Ammon's horn (tissue), 1 donor: Measurements from ENCODE around the gene FBXO5.
"Not testable (repeated sequence)": the region's sequence is repeated elsewhere in the genome, so short reads cannot be mapped to it uniquely, and the experiment has no call there.

ENCODE experiments used
- DNase-seq: peaks from one replicate; pipeline ENCODE4 v3.0.0-alpha.2; 2016; ENCODE audit warnings: low spot score

FBXO5 gene

GRCh38 chr6:152982904-152983636 lies at the start of gene FBXO5:
TSS of gene FBXO5 (minus strand) at chr6:152983041. CDS start at chr6:152982959, 82 bp downstream.
- DNase-seq = peak; percentile 98

GRCh38 chr6:153032255-153032882 lies 49.5 kb upstream of the FBXO5 start:
- DNase-seq = peak; percentile 11

- no peak for DNase-seq
Observed at GRCh38 chr6:153031335-153031955, 48.6 kb upstream of the FBXO5 start.

- DNase-seq = no peak
Observed at GRCh38 chr6:153028963-153029362, 46.1 kb upstream of the FBXO5 start.

- no peak for DNase-seq
Observed at GRCh38 chr6:153028286-153028685, 45.4 kb upstream of the FBXO5 start.

GRCh38 chr6:153027480-153027879 lies 44.6 kb upstream of the FBXO5 start:
- DNase-seq = no peak

- DNase-seq = no peak
Observed at GRCh38 chr6:153024709-153025017, 41.8 kb upstream of the FBXO5 start.

- peak; percentile 75 for DNase-seq
Observed at GRCh38 chr6:153023977-153024708, 41.3 kb upstream of the FBXO5 start.

GRCh38 chr6:153018355-153018754 lies 35.5 kb upstream of the FBXO5 start:
- DNase-seq = no peak

GRCh38 chr6:153016846-153017245 lies 34.0 kb upstream of the FBXO5 start:
- DNase-seq = no peak

- no peak for DNase-seq
Observed at GRCh38 chr6:153015094-153015640, 32.3 kb upstream of the FBXO5 start.

GRCh38 chr6:153013438-153013837 lies 30.6 kb upstream of the FBXO5 start:
- DNase-seq = no peak

- no peak for DNase-seq
Observed at GRCh38 chr6:153012856-153013255, 30.0 kb upstream of the FBXO5 start.

- no peak for DNase-seq
Observed at GRCh38 chr6:153003366-153003690, 20.5 kb upstream of the FBXO5 start.

- peak; percentile 94 for DNase-seq
Observed at GRCh38 chr6:153002613-153003365, 19.9 kb upstream of the FBXO5 start, which contains the start of gene MTRF1L. TSS of gene MTRF1L (minus strand) at chr6:153002709. CDS start at chr6:153002685, 24 bp downstream.

- peak; percentile 12 for DNase-seq
Observed at GRCh38 chr6:153001767-153002612, 19.1 kb upstream of the FBXO5 start.

- DNase-seq = not testable (repeated sequence)
Observed at GRCh38 chr6:153000790-153001189, 17.9 kb upstream of the FBXO5 start.

GRCh38 chr6:153000243-153000642 lies 17.4 kb upstream of the FBXO5 start:
- no peak for DNase-seq

- DNase-seq = not testable (repeated sequence)
Observed at GRCh38 chr6:152999538-152999937, 16.7 kb upstream of the FBXO5 start.

GRCh38 chr6:152993847-152994246 lies 11.0 kb upstream of the FBXO5 start:
- no peak for DNase-seq

- DNase-seq = no peak
Observed at GRCh38 chr6:152993431-152993830, 10.6 kb upstream of the FBXO5 start.
